Endometrial microvascular endothelial cells (primary cell): ENCODE results near the gene DROSHA. TPM values are rescaled to one million over a fixed set of nuclear protein-coding genes. Genes with fewer than 3 reads are reported as not detected.
"Not testable (repeated sequence)": the region's sequence is repeated elsewhere in the genome, so short reads cannot be mapped to it uniquely, and the experiment has no call there.

Source experiments
- in situ Hi-C: cut with HindIII; loops from 2 replicates; pipeline ENCODE4 v1.10.0; 2017; ENCODE audit warnings: low sequenced_read_pairs, low pct_unique_long_range_greater_than_20kb; ENCODE audit errors: inconsistent ontology term
- total RNA-seq: library from RNA; depleted of rRNA; stranded (reverse); fragments of >200 nt; gene quantifications from one replicate; pipeline ENCODE4 v1.2.3, GENCODE V29; 2015; ENCODE audit errors: inconsistent ontology term

The DROSHA gene, protein sequence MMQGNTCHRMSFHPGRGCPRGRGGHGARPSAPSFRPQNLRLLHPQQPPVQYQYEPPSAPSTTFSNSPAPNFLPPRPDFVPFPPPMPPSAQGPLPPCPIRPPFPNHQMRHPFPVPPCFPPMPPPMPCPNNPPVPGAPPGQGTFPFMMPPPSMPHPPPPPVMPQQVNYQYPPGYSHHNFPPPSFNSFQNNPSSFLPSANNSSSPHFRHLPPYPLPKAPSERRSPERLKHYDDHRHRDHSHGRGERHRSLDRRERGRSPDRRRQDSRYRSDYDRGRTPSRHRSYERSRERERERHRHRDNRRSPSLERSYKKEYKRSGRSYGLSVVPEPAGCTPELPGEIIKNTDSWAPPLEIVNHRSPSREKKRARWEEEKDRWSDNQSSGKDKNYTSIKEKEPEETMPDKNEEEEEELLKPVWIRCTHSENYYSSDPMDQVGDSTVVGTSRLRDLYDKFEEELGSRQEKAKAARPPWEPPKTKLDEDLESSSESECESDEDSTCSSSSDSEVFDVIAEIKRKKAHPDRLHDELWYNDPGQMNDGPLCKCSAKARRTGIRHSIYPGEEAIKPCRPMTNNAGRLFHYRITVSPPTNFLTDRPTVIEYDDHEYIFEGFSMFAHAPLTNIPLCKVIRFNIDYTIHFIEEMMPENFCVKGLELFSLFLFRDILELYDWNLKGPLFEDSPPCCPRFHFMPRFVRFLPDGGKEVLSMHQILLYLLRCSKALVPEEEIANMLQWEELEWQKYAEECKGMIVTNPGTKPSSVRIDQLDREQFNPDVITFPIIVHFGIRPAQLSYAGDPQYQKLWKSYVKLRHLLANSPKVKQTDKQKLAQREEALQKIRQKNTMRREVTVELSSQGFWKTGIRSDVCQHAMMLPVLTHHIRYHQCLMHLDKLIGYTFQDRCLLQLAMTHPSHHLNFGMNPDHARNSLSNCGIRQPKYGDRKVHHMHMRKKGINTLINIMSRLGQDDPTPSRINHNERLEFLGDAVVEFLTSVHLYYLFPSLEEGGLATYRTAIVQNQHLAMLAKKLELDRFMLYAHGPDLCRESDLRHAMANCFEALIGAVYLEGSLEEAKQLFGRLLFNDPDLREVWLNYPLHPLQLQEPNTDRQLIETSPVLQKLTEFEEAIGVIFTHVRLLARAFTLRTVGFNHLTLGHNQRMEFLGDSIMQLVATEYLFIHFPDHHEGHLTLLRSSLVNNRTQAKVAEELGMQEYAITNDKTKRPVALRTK (N-terminal part only)
- total RNA-seq, result 35.7 TPM

GRCh38 chr5:31531888-31532547, at the start of gene DROSHA, which contains the start of gene C5orf22:
DROSHA (minus strand) TSS chr5:31532093; CDS start chr5:31529059, 3,034 bp downstream.
C5orf22 (plus strand) TSS chr5:31532301; CDS start chr5:31532393, 92 bp downstream.
- in situ Hi-C loops, result no loop called here

- in situ Hi-C loops, result no loop called here
These were observed 47.7 kb upstream of the DROSHA start for GRCh38 chr5:31579558-31579957.

GRCh38 chr5:31577438-31577837, 45.5 kb upstream of the DROSHA start:
- in situ Hi-C loops, result no loop called here

- in situ Hi-C loops, result no loop called here
These were observed 42.9 kb upstream of the DROSHA start for GRCh38 chr5:31574772-31575171.

- in situ Hi-C loops, result no loop called here
These were observed 41.7 kb upstream of the DROSHA start for GRCh38 chr5:31573494-31574142.

DNA sequence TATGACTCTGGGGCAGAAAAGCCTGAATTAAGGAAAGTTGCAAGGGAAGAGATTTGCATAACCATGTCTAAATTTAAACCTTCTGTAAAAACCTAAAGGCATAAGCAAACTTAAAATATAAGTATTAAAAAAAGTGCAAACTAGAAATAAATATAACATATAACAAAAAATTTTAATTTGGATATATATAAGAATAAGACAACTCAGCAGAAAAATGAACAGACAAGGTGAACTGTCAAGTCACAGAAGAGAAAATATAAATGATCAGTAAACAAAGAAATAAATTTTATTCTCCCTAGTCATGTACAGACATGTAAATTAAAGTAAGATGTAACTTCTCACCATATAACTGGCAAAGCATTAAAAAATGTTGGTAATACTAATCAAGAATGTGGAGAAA, 37.2 kb upstream of the DROSHA start:
- in situ Hi-C loops, result no loop called here

DNA sequence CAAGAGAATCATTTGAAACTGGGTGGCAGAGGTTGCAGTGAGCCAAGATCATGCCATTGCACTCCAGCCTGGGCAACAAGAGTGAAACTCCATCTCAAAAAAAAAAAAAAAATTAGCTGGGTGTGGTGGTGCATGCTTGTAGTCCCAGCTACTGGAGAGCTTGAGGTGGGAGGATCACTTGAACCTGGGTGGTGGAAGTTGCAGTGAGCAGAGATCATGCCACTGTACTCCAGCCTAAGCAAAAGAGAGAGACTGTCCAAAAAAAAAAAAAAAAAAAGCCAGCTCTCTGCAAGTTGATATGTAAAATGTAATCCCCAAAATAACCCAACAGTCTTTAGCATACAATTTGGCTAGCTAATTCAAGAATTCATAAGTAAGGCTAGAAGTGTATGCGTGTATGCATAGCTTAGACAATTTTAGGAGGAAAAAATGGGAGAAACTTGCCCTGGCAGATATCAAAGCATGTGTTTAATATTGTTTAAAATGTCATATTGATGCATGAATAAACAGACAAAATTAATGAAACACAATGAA, 36.5 kb upstream of the DROSHA start:
- in situ Hi-C loops, result no loop called here

- in situ Hi-C loops, result not testable (repeated sequence)
These were observed 34.5 kb upstream of the DROSHA start for GRCh38 chr5:31566362-31566761.

DNA sequence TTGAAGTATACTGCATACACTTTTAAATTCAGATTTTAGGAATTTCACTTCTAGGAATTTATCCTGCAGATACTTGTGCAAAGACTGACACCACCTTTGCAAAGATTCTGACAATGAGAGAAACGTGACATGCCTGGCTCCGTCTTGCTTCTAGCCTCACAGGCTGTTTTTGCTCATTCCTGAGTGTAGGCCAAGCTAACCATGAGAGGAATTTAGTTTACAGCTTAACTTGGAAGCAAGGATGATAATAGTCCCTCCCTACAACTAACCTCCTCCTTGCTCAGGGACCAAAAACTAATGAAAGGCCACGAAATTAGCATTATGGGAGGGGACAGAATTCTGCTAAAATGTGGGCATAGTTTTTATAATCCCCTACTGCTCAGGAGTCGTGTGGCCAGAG, 31.3 kb upstream of the DROSHA start:
- in situ Hi-C loops, result no loop called here

DNA sequence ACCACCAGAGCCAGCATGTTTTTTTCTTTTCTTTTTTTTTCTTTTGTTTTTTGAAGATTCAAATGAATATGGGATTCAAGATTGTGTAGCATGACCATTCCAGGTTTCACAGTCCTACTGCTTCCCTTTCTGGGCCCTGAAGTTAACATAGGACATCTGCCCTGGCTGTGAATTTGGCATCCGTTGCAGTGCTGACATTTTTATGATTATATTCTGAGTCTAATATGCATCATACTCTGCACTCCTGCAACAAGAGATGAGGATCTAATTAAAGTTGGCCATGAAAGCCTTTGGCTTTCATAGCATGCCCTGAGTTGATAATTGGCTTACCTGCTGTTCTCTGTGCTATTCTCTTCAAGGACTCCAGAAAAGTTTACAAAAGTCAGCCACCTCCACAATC, 30.1 kb upstream of the DROSHA start:
- in situ Hi-C loops, result no loop called here

DNA sequence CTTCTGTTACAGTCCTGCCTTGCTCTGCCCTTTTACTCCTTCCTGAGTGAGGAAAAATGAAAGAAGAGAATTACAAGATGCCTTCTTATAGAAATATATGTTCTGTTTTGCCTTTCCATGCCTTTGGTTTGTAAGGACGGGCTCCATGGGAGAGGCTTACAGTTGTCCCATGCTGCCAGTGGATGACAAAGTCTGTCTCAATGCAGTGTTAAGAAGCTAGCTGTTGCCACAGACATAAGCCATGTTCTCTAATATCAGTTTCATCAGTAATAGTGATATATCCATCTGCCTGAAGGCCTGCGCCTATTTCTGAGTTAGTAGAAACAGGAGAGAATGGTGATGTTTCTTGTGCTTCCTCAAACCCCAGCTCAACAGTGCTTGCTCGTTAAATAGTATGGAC, 28.0 kb upstream of the DROSHA start:
- in situ Hi-C loops, result no loop called here

- in situ Hi-C loops, result no loop called here
These were observed 24.6 kb upstream of the DROSHA start for GRCh38 chr5:31556461-31556860.

DNA sequence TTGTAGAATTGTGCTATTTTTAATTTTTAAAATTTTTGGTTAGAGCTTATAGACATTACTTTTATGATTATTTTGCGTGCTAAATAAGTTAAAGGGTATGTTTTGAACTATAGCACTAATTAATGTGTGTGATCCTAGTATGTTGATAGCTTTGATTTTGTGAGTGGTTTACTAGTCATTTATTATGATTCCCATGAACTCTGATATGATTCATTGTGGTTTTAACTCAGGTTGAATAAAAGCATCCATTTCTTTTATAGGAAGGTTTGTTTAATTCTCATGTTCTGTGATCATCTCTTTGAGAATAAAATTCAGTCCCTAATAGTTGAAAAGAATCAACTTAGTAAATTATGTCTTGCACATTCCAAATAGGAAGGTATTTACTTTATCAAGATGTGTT, 22.7 kb upstream of the DROSHA start:
- in situ Hi-C loops, result no loop called here

DNA sequence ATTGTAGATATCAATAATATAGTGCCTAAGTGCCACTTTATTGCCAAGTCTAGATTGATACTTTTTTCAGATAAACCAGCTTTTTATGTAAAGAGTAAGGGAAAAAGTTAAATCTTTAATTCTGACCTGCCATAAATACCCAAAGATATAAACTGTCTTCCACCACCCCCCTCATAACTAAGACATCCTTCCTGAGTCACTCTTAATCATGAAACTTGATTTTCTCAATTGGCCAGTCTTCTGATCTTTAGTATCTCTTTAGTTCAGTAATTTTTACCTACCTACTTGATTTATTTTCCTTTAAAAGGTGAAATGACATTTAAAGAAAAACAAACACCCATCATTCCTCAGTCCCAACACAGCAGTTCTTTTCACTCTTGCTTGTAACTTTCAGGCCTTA, 22.0 kb upstream of the DROSHA start:
- in situ Hi-C loops, result no loop called here

GRCh38 chr5:31551878-31552277, 20.0 kb upstream of the DROSHA start:
- in situ Hi-C loops, result no loop called here

- in situ Hi-C loops, result not testable (repeated sequence)
These were observed 17.2 kb upstream of the DROSHA start for GRCh38 chr5:31549114-31549513.

GRCh38 chr5:31537851-31538250, 6.0 kb upstream of the DROSHA start:
- in situ Hi-C loops, result no loop called here

DNA sequence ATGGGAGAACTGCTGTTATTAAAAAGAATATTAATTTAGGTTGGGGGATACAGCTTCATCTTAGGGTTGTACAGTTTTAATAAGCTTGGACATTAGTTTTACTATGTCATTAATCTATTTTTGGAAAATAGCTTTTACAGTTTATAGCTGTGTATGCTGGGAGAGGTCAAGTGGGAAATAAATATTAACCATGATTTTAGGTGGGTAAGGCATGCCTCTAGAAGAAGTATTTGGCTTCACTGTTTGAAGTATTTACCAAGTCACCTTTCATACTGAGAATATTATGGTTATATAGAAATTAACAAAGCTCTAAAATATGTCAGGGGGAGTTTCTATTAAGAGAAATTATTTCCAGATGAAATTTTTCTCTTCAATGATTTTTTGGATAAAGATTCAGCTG, 5.5 kb upstream of the DROSHA start:
- in situ Hi-C loops, result no loop called here
